Measurements from ENCODE around the gene SLC13A2. TPM values are rescaled to one million over a fixed set of nuclear protein-coding genes. Genes with fewer than 3 reads are reported as not detected.

SLC13A2 gene
- total and polyA plus RNA-seq, 4 donors = 23.8 TPM; not detected in 3

GRCh38 chr17:28524476-28525424 is 51.3 kb downstream of the SLC13A2 start:
- no peak for ATAC-seq (ENCODE audit: low FRiP score)
- no peaks in the 10 kb centered on the region for H3K9me3 ChIP-seq (ENCODE audit: control insufficient read depth, low read length)
- 91 to 93% methylated on average over 25 of the region's 25 CpGs for WGBS, 2 donors

GRCh38 chr17:28526381-28526780 is 52.9 kb downstream of the SLC13A2 start:
- Histone ChIP-seq H3K27me3 (ENCODE audit: control insufficient read depth in 1 of 2, insufficient read depth in 2 of 2, low read length in 1 of 2) (no peaks in the 10 kb centered on the region), H3K4me3 (ENCODE audit: low read length in 2 of 2) (no peak overlapping the region), H3K9me3 (ENCODE audit: control insufficient read depth, low read length) (no peaks in the 10 kb centered on the region), H3K36me3 (ENCODE audit: control insufficient read depth in 1 of 2, insufficient read depth in 2 of 2, low read length in 1 of 2) (no peaks in the 10 kb centered on the region), H3K4me1 (ENCODE audit: control insufficient read depth in 1 of 2, insufficient read depth in 2 of 2, low read length in 2 of 2) (peaks cover 0 to 1% of the 10 kb centered on the region in 2 donors), H3K27ac (ENCODE audit: low read depth in 1 of 2, low read length in 2 of 2) (no peak overlapping the region)
- no peak for DNase-seq
- no peak for ATAC-seq (ENCODE audit: low FRiP score)
- intact Hi-C loops (cut with DNase I) = no loop called here
- 82 to 88% methylated on average over 8 of the region's 8 CpGs for WGBS, 2 donors

More at GRCh38 chr17:28524476-28525424, 51.3 kb downstream of the SLC13A2 start:
- Histone ChIP-seq H3K27me3 (ENCODE audit: control insufficient read depth in 1 of 2, insufficient read depth in 2 of 2, low read length in 1 of 2) (no peaks in the 10 kb centered on the region), H3K27ac (ENCODE audit: low read depth in 1 of 2, low read length in 2 of 2) (peak overlapping the region in 1 of 2 donors; percentile 16), H3K36me3 (ENCODE audit: control insufficient read depth in 1 of 2, insufficient read depth in 2 of 2, low read length in 1 of 2) (no peaks in the 10 kb centered on the region), H3K4me1 (ENCODE audit: control insufficient read depth in 1 of 2, insufficient read depth in 2 of 2, low read length in 2 of 2) (peaks cover 0 to 1% of the 10 kb centered on the region in 2 donors), H3K4me3 (ENCODE audit: low read length in 2 of 2) (no peak overlapping the region)
- intact Hi-C loops (cut with DNase I) = no loop called here
- no peak for DNase-seq

- Histone ChIP-seq H3K4me1 (ENCODE audit: control insufficient read depth in 1 of 2, insufficient read depth in 2 of 2, low read length in 2 of 2) (peaks cover 0 to 1% of the 10 kb centered on the region in 2 donors), H3K36me3 (ENCODE audit: control insufficient read depth in 1 of 2, insufficient read depth in 2 of 2, low read length in 1 of 2) (no peaks in the 10 kb centered on the region), H3K27ac (ENCODE audit: low read depth in 1 of 2, low read length in 2 of 2) (no peak overlapping the region), H3K27me3 (ENCODE audit: control insufficient read depth in 1 of 2, insufficient read depth in 2 of 2, low read length in 1 of 2) (no peaks in the 10 kb centered on the region), H3K4me3 (ENCODE audit: low read length in 2 of 2) (no peak overlapping the region), H3K9me3 (ENCODE audit: control insufficient read depth, low read length) (no peaks in the 10 kb centered on the region)
- ATAC-seq (ENCODE audit: low FRiP score) (no peak), DNase-seq (no peak)
- 96 to 100% methylated on average over 2 of the region's 2 CpGs for WGBS, 2 donors
- intact Hi-C loops (cut with DNase I) = no loop called here
Measured at GRCh38 chr17:28527181-28527681, 53.8 kb downstream of the SLC13A2 start.

- Histone ChIP-seq H3K4me3 (ENCODE audit: low read length in 2 of 2) (no peak overlapping the region), H3K4me1 (ENCODE audit: control insufficient read depth in 1 of 2, insufficient read depth in 2 of 2, low read length in 2 of 2) (peaks cover 0 to 1% of the 10 kb centered on the region in 2 donors), H3K27ac (ENCODE audit: low read depth in 1 of 2, low read length in 2 of 2) (no peak overlapping the region), H3K36me3 (ENCODE audit: control insufficient read depth in 1 of 2, insufficient read depth in 2 of 2, low read length in 1 of 2) (no peaks in the 10 kb centered on the region), H3K27me3 (ENCODE audit: control insufficient read depth in 1 of 2, insufficient read depth in 2 of 2, low read length in 1 of 2) (no peaks in the 10 kb centered on the region), H3K9me3 (ENCODE audit: control insufficient read depth, low read length) (no peaks in the 10 kb centered on the region)
- 89 to 90% methylated on average over 2 of the region's 2 CpGs for WGBS, 2 donors
- no peak for DNase-seq
- ATAC-seq (ENCODE audit: low FRiP score) = no peak
- intact Hi-C loops (cut with DNase I) = no loop called here
Measured at GRCh38 chr17:28527859-28528258, 54.4 kb downstream of the SLC13A2 start.

GRCh38 chr17:28528327-28529012 is 55.0 kb downstream of the SLC13A2 start:
- intact Hi-C loops (cut with DNase I) = no loop called here
- DNase-seq (no peak), ATAC-seq (ENCODE audit: low FRiP score) (no peak)
- Histone ChIP-seq H3K36me3 (ENCODE audit: control insufficient read depth in 1 of 2, insufficient read depth in 2 of 2, low read length in 1 of 2) (no peaks in the 10 kb centered on the region), H3K4me3 (ENCODE audit: low read length in 2 of 2) (no peak overlapping the region), H3K4me1 (ENCODE audit: control insufficient read depth in 1 of 2, insufficient read depth in 2 of 2, low read length in 2 of 2) (peaks cover 0 to 1% of the 10 kb centered on the region in 2 donors), H3K27me3 (ENCODE audit: control insufficient read depth in 1 of 2, insufficient read depth in 2 of 2, low read length in 1 of 2) (no peaks in the 10 kb centered on the region), H3K9me3 (ENCODE audit: control insufficient read depth, low read length) (no peaks in the 10 kb centered on the region), H3K27ac (ENCODE audit: low read depth in 1 of 2, low read length in 2 of 2) (no peak overlapping the region)
- 83 to 84% methylated on average over 9 of the region's 9 CpGs for WGBS, 2 donors

- Histone ChIP-seq H3K4me3 (ENCODE audit: low read length in 2 of 2) (no peak overlapping the region), H3K36me3 (ENCODE audit: control insufficient read depth in 1 of 2, insufficient read depth in 2 of 2, low read length in 1 of 2) (no peaks in the 10 kb centered on the region), H3K27ac (ENCODE audit: low read depth in 1 of 2, low read length in 2 of 2) (no peak overlapping the region), H3K27me3 (ENCODE audit: control insufficient read depth in 1 of 2, insufficient read depth in 2 of 2, low read length in 1 of 2) (no peaks in the 10 kb centered on the region), H3K9me3 (ENCODE audit: control insufficient read depth, low read length) (no peaks in the 10 kb centered on the region), H3K4me1 (ENCODE audit: control insufficient read depth in 1 of 2, insufficient read depth in 2 of 2, low read length in 2 of 2) (peaks cover 0 to 1% of the 10 kb centered on the region in 2 donors)
- DNase-seq (no peak), ATAC-seq (ENCODE audit: low FRiP score) (no peak)
- 94 to 96% methylated on average over 3 of the region's 3 CpGs for WGBS, 2 donors
- intact Hi-C loops (cut with DNase I) = no loop called here
Measured at GRCh38 chr17:28529013-28529400, 55.6 kb downstream of the SLC13A2 start.

GRCh38 chr17:28530250-28530649 is 56.8 kb downstream of the SLC13A2 start:
- Histone ChIP-seq H3K9me3 (ENCODE audit: control insufficient read depth, low read length) (no peaks in the 10 kb centered on the region), H3K27me3 (ENCODE audit: control insufficient read depth in 1 of 2, insufficient read depth in 2 of 2, low read length in 1 of 2) (no peaks in the 10 kb centered on the region), H3K27ac (ENCODE audit: low read depth in 1 of 2, low read length in 2 of 2) (no peak overlapping the region), H3K36me3 (ENCODE audit: control insufficient read depth in 1 of 2, insufficient read depth in 2 of 2, low read length in 1 of 2) (no peaks in the 10 kb centered on the region), H3K4me1 (ENCODE audit: control insufficient read depth in 1 of 2, insufficient read depth in 2 of 2, low read length in 2 of 2) (no peaks in the 10 kb centered on the region), H3K4me3 (ENCODE audit: low read length in 2 of 2) (no peak overlapping the region)
- DNase-seq = no peak
- WGBS, 2 donors = 83 to 88% methylated on average over 4 of the region's 4 CpGs
- intact Hi-C loops (cut with DNase I) = no loop called here
- no peak for ATAC-seq (ENCODE audit: low FRiP score)

- Histone ChIP-seq H3K4me1 (ENCODE audit: control insufficient read depth in 1 of 2, insufficient read depth in 2 of 2, low read length in 2 of 2) (no peaks in the 10 kb centered on the region), H3K9me3 (ENCODE audit: control insufficient read depth, low read length) (no peaks in the 10 kb centered on the region), H3K36me3 (ENCODE audit: control insufficient read depth in 1 of 2, insufficient read depth in 2 of 2, low read length in 1 of 2) (no peaks in the 10 kb centered on the region), H3K4me3 (ENCODE audit: low read length in 2 of 2) (no peak overlapping the region), H3K27me3 (ENCODE audit: control insufficient read depth in 1 of 2, insufficient read depth in 2 of 2, low read length in 1 of 2) (no peaks in the 10 kb centered on the region), H3K27ac (ENCODE audit: low read depth in 1 of 2, low read length in 2 of 2) (no peak overlapping the region)
- DNase-seq (no peak), ATAC-seq (ENCODE audit: low FRiP score) (no peak)
- WGBS, 2 donors = 79 to 81% methylated on average over 7 of the region's 7 CpGs
- intact Hi-C loops (cut with DNase I) = no loop called here
Measured at GRCh38 chr17:28530926-28531325, 57.5 kb downstream of the SLC13A2 start.

Measured in aorta (tissue), 5 donors.